ENCODE results near the gene CBLC.
"Not testable (repeated sequence)": the region's sequence is repeated elsewhere in the genome, so short reads cannot be mapped to it uniquely, and the experiment has no call there.

The CBLC gene

GRCh38 chr19:44770550-44771257 lies 7.0 kb upstream of the CBLC start (continued):
- TF ChIP-seq PATZ1 (tag by site-specific recombination; IDR thresholded peaks at IDR 0.05) (peak; percentile 31; the same call in 1 of the 2 replicates), ZNF391 (tag by site-specific recombination; IDR thresholded peaks at IDR 0.05; ENCODE audit: borderline replicate concordance, low read depth) (no peak; the same call in 1 of the 2 replicates), PRDM1 (tag by site-specific recombination; IDR thresholded peaks at IDR 0.05) (0 out of 2 replicates have a peak, but pooled peaks have one; percentile 19), ZNF514 (tag by site-specific recombination; IDR thresholded peaks at IDR 0.05) (no peak), KLF9 (tag by site-specific recombination; IDR thresholded peaks at IDR 0.05; ENCODE audit: low read depth) (peak; percentile 83), GLI4 (tag by site-specific recombination; IDR thresholded peaks at IDR 0.05) (no peak), ZNF266 (tag by site-specific recombination; IDR thresholded peaks at IDR 0.05; ENCODE audit: low read depth) (no peak), ZBTB7A (tag by site-specific recombination; IDR thresholded peaks at IDR 0.05; ENCODE audit: low read depth) (no peak), ZNF660 (tag by site-specific recombination; IDR thresholded peaks at IDR 0.05) (peak; percentile 26; the same call in 1 of the 2 replicates), ZNF18 (tag by site-specific recombination; IDR thresholded peaks at IDR 0.05) (no peak), KLF1 (tag by site-specific recombination; IDR thresholded peaks at IDR 0.05) (peak; percentile 91)

- CTCF ChIA-PET: interaction anchor here (0.6 to 11.4 kb wide), 24 partner anchors 8 to 204 kb away, joined by 3 to 453 read pairs (median 6); partner anchors contain the start of gene NECTIN2
Observed at GRCh38 chr19:44772144-44772543, 5.5 kb upstream of the CBLC start.

GRCh38 chr19:44772959-44773358 lies 4.7 kb upstream of the CBLC start:
- Histone ChIP-seq H3K4me1 (ENCODE audit: control insufficient read depth, insufficient read depth, low read length) (0 out of 2 replicates have a peak, but pooled peaks cover 4% of the 10 kb centered on the region), H3K4me3 (ENCODE audit: low read depth, low read length) (no peak overlapping the region), H3K27ac (ENCODE audit: extremely low read depth, low read depth, low read length) (no peak overlapping the region), H3K9me3 (ENCODE audit: control insufficient read depth, insufficient read depth, low read depth, low read length) (no peaks in the 10 kb centered on the region; the same call in 1 of the 2 replicates), H3K36me3 (ENCODE audit: control insufficient read depth in 2 of 2, insufficient read depth in 1 of 2, low read length in 2 of 2) (no peaks in the 10 kb centered on the region)
- TF ChIP-seq KLF8 (tag by site-specific recombination; IDR thresholded peaks at IDR 0.05) (no peak), ZNF660 (tag by site-specific recombination; IDR thresholded peaks at IDR 0.05) (peak; percentile 86), ZNF114 (tag by site-specific recombination; IDR thresholded peaks at IDR 0.05) (no peak), ZNF777 (tag by site-specific recombination; IDR thresholded peaks at IDR 0.05; ENCODE audit: borderline replicate concordance) (no peak), SCRT2 (tag by site-specific recombination; IDR thresholded peaks at IDR 0.05) (no peak), EGR2 (tag by site-specific recombination; IDR thresholded peaks at IDR 0.05; ENCODE audit: low read depth) (no peak)
- ChIA-PET POLR2A (interaction anchor here (0.5 kb wide), 1 partner anchor 11 kb away, joined by 4 read pairs; no protein-coding TSS in a partner anchor), CTCF (interaction anchor here (0.6 to 11.4 kb wide), 14 partner anchors 11 to 202 kb away, joined by 3 to 453 read pairs (median 6); no protein-coding TSS in a partner anchor)

More at GRCh38 chr19:44772144-44772543, 5.5 kb upstream of the CBLC start:
- H3K27ac ChIP-seq (ENCODE audit: extremely low read depth, low read depth, low read length); H3K36me3 ChIP-seq (ENCODE audit: control insufficient read depth in 2 of 2, insufficient read depth in 1 of 2, low read length in 2 of 2); H3K4me3 ChIP-seq (ENCODE audit: low read depth, low read length); H3K4me1 ChIP-seq (ENCODE audit: control insufficient read depth, insufficient read depth, low read length); H3K9me3 ChIP-seq (ENCODE audit: control insufficient read depth, insufficient read depth, low read depth, low read length): not testable (repeated sequence)
- POLR2A ChIA-PET: interaction anchor here (0.6 to 3.2 kb wide), 2 partner anchors 30 to 48 kb away, joined by 4 to 34 read pairs; no protein-coding TSS in a partner anchor
